ENCODE results near the gene PHLDA3.

DNA sequence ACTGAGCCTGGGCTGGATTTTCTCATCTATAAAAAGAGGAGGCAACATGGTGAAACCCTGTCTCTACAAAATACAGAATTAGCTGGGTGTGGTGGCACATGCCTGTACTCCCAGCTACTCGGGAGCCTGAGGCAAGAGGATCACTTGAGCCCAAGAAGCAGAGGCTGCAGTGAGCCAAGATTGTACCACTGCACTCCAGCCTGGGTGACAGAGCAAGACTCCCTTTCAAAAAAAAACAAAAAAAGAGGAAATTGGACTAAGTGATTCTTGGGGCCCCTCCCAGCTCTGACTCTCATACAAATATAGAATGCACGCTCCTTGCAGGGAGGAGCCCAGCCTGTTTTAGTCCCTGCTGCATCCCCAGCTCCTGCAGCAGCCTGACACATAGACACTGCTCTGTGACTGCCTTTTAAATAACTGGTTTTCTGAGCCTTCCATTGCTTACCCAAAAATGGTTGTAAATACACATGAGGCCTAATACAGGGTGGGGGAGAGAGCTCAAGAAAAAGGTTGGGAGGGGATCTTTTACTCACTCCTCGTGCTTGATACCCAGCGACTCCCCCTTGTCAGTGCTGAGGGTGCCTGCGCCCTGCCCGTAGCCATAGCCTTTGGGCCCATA lies 20.8 kb upstream of the PHLDA3 start:
- TF ChIP-seq, protein P1, sequence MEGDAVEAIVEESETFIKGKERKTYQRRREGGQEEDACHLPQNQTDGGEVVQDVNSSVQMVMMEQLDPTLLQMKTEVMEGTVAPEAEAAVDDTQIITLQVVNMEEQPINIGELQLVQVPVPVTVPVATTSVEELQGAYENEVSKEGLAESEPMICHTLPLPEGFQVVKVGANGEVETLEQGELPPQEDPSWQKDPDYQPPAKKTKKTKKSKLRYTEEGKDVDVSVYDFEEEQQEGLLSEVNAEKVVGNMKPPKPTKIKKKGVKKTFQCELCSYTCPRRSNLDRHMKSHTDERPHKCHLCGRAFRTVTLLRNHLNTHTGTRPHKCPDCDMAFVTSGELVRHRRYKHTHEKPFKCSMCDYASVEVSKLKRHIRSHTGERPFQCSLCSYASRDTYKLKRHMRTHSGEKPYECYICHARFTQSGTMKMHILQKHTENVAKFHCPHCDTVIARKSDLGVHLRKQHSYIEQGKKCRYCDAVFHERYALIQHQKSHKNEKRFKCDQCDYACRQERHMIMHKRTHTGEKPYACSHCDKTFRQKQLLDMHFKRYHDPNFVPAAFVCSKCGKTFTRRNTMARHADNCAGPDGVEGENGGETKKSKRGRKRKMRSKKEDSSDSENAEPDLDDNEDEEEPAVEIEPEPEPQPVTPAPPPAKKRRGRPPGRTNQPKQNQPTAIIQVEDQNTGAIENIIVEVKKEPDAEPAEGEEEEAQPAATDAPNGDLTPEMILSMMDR (IDR thresholded peaks at IDR 0.05; ENCODE audit: low read length) = no peak
- TF ChIP-seq EZH2 (IDR thresholded peaks at IDR 0.05; ENCODE audit: borderline replicate concordance, low read length) = no peak
